Omental fat pad (tissue), 4 donors: Measurements from ENCODE around the gene EIF3D. TPM values are rescaled to one million over a fixed set of nuclear protein-coding genes. Genes with fewer than 3 reads are reported as not detected.
"Not testable (repeated sequence)": the region's sequence is repeated elsewhere in the genome, so short reads cannot be mapped to it uniquely, and the experiment has no call there.

Experiments used
- ATAC-seq: fragments of 150-250 bp; one replicate; pipeline ENCODE4 v1.9.1; 2016; ENCODE audit warnings: mild to moderate bottlenecking, moderate library complexity; ENCODE audit not compliant: low FRiP score
- DNase-seq: peaks from one replicate; pipeline ENCODE4 v3.0.0-alpha.2; 2019; ENCODE audit warnings: low spot score
- total RNA-seq, 4 donors: library from RNA; depleted of rRNA; stranded (reverse); fragments of >200 nt; gene quantifications; one replicate each; pipeline ENCODE4 v1.1.0, GENCODE V29; 2016
- TF ChIP-seq, protein P1 (sequence below), 3 donors: fragments of 450-650 bp; IDR thresholded peaks; one replicate each; pipeline ENCODE4 v1.5.1; 2016 to 2017; ENCODE audit warnings: antibody characterized with exemption in 3 of 3, mild to moderate bottlenecking in 3 of 3, moderate library complexity in 2 of 3

Gene EIF3D
- total RNA-seq, 4 donors from 2014 or later, result 248 to 355 (median 268) TPM

DNA sequence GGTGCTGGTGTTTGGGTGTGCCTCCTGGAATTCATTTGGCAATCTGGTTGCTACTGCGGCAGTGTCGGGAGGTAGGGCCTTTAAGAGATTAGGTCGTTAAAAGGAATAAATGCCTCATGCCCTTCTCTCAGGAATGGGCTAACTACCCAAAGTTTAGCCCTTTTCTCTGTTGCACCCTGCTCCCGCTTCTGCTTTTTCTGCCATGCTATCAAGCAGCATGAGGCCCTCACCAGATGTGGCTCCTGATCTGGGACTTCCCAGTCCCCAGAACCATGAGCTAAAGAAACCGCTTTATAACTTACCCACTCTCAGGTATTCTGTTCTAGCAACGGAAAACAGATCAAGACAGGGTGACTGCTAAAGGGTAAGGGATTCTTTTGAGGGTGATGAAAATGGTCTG is 6.3 kb downstream of the EIF3D start:
- no peak for DNase-seq
- ATAC-seq, result no peak
- TF ChIP-seq, protein P1, sequence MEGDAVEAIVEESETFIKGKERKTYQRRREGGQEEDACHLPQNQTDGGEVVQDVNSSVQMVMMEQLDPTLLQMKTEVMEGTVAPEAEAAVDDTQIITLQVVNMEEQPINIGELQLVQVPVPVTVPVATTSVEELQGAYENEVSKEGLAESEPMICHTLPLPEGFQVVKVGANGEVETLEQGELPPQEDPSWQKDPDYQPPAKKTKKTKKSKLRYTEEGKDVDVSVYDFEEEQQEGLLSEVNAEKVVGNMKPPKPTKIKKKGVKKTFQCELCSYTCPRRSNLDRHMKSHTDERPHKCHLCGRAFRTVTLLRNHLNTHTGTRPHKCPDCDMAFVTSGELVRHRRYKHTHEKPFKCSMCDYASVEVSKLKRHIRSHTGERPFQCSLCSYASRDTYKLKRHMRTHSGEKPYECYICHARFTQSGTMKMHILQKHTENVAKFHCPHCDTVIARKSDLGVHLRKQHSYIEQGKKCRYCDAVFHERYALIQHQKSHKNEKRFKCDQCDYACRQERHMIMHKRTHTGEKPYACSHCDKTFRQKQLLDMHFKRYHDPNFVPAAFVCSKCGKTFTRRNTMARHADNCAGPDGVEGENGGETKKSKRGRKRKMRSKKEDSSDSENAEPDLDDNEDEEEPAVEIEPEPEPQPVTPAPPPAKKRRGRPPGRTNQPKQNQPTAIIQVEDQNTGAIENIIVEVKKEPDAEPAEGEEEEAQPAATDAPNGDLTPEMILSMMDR (IDR thresholded peaks at IDR 0.05), result no peak

DNA sequence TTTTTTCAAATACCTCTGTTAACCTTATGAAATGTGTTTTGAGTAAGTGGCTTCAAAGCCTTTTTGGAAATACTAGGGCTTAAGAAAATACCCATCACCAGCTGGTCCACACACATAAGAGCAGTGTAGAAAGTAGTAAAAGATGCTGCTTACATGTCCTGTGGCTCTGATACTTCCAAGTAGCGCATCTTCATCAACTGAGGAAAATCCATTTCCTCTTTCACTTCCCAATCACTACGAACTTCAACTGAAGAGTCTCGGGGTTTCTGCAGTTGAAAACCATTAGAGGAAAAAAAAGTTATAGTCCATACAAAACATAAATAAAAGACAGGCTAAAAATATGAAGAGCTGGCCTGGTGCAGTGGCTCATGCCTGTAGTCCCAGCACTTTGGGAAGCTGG is 8.5 kb downstream of the EIF3D start:
- TF ChIP-seq, protein P1 (IDR thresholded peaks at IDR 0.05), result no peak
- DNase-seq (no peak), ATAC-seq (no peak)

DNA sequence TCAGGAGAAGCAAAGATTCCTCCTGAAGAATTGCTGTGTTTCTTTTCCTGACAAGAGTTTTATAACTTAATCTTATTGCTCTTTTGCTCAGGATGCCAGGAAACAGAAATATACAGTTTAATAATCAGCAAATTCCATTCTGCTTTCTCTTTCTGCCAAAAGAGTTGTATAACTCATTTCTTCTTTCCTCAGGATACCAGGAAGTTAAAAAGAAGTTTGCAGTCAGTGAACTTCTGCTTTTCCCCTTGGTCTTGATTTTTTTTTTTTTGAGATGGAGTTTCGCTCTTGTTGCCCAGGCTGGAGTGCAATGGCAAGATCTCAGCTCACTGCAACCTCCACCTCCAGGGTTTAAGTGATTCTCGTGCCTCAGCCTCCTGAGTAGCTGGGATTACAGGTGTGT is 9.1 kb downstream of the EIF3D start:
- not testable (repeated sequence) for ATAC-seq, DNase-seq

DNA sequence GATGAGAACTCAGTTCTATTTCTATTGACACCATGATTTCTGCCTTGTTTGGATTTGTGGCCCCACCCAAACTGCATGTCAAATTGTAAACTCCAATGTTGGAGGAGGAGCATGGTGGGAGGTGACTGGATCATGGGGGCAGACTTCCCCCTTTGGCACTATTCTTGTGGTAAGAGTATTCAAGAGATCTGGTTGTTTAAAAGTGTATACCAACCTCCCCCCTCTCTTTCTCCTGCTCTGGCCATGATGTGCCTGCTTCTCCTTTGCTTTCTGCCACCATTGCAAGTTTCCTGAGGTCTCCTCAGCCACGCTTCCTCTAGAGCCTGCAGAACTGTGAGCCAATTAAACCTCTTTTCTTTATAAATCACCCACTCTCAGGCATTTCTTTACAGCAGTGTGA is 14.2 kb downstream of the EIF3D start:
- TF ChIP-seq, protein P1 (IDR thresholded peaks at IDR 0.05), result no peak
- DNase-seq (no peak), ATAC-seq (no peak)

DNA sequence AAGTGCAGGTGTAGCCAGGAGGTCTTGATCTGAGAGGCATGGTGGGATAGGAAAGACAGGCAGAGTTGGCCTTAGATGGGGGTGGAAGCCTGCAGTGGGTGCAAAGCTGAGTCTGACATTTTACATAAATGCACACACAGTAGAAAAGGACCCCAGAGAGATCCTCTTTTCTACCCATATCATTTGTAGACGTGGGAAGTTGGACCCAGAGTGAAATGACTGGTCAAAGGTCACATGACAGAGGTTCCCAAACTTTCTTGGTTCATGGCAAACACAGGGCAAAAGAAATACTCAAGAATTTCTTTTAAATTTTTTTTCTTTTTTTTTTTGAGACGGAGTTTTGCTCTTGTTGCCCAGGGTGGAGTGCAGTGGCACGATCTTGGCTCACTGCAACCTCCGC is 16.0 kb downstream of the EIF3D start:
- TF ChIP-seq, protein P1 (IDR thresholded peaks at IDR 0.05), result no peak
- ATAC-seq, result no peak
- no peak for DNase-seq

DNA sequence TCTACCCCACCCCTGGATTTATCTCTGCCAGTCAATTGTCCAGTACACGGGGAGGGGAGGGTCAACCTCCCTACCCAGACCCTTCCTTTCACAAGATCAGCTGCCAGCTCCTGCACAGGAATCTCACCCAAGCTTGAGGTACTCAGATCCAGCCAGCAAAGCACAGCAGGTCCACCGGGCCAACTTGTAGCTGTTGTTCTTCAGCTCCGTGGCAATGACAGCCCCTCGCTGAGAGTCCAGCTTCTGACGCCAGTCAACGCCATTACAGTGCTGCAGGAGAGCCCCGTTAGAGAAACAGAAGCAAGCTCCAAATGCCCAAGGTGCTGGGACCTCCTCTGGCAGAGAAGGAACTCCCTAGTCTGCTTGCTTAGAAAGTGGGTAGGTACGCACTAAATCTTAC is 16.6 kb downstream of the EIF3D start:
- ATAC-seq, result no peak
- no peak for DNase-seq
- TF ChIP-seq, protein P1 (IDR thresholded peaks at IDR 0.05), result no peak

DNA sequence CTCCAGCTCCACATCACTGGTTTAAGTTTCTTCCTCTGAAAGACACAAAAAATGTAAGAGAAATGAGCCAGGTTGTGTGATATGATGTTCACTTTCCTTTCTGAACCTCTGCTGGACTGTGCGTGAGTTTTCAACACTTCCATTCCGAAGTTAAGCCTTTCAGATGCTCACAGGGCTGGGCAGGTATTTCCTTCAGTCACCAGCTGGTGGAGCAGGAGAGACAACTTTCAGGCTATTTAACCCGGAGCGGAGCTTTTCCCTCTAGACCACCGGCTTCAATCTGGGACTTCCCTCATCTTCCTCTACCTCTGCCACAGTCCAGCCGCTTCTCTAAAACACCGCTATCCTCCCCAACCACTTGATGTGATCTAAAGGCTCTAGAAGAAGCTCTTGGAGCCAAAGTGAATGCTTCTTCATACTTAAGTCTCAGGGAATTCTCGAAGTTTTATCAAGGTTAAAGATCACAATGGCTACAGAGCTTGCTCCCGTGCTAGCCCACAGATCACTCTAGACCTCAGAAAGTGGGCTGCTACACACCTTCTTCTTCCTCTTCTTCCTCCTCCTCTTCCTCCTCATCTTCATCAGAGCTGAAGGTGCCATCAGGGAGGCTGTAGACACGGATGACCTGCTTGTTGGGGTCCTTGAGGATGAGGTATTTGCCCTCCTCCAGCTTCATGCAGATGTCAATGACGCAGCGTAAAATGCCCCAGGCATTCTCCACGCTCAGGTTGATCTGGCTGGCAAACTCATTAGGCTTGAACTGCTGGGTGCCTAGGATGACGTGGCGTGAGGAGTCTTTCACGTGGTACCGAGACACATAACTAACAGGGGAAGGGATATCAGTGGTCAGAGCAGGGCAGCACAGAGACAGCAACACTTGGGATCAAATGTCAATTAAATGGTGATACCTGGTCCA is 17.7 kb downstream of the EIF3D start:
- DNase-seq (no peak), ATAC-seq (no peak)

More for the DNA sequence above, 17.7 kb downstream of the EIF3D start:
- TF ChIP-seq, protein P1 (IDR thresholded peaks at IDR 0.05), result no peak
